HL-60 (cell line): ENCODE data around the gene SCYL2.

Experiments used
- GABPA ChIP-seq: IDR thresholded peaks from 2 replicates; pipeline ENCODE4 v1.6.1; 2012; ENCODE audit warnings: low read depth
- POLR2AphosphoS5 ChIP-seq: IDR thresholded peaks from 2 replicates; pipeline ENCODE4 v1.6.1; 2012; ENCODE audit warnings: low read depth
- TF ChIP-seq, protein P1 (sequence below): IDR thresholded peaks from one replicate; pipeline ENCODE4 v1.5.1; 2011; ENCODE audit warnings: low read length, control low read depth, inconsistent platforms; ENCODE audit not compliant: insufficient read depth
- TF ChIP-seq, protein P2 (sequence below): IDR thresholded peaks from 2 replicates; pipeline ENCODE4 v1.6.1; 2012; ENCODE audit warnings: low read depth; ENCODE audit not compliant: insufficient replicate concordance

GRCh38 chr12:100254876-100255275 is 12.1 kb upstream of the SCYL2 start:
- no peak for TF ChIP-seq POLR2AphosphoS5
- TF ChIP-seq, protein P1, sequence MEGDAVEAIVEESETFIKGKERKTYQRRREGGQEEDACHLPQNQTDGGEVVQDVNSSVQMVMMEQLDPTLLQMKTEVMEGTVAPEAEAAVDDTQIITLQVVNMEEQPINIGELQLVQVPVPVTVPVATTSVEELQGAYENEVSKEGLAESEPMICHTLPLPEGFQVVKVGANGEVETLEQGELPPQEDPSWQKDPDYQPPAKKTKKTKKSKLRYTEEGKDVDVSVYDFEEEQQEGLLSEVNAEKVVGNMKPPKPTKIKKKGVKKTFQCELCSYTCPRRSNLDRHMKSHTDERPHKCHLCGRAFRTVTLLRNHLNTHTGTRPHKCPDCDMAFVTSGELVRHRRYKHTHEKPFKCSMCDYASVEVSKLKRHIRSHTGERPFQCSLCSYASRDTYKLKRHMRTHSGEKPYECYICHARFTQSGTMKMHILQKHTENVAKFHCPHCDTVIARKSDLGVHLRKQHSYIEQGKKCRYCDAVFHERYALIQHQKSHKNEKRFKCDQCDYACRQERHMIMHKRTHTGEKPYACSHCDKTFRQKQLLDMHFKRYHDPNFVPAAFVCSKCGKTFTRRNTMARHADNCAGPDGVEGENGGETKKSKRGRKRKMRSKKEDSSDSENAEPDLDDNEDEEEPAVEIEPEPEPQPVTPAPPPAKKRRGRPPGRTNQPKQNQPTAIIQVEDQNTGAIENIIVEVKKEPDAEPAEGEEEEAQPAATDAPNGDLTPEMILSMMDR, result no peak
- TF ChIP-seq GABPA, result no peak
- TF ChIP-seq, protein P2, sequence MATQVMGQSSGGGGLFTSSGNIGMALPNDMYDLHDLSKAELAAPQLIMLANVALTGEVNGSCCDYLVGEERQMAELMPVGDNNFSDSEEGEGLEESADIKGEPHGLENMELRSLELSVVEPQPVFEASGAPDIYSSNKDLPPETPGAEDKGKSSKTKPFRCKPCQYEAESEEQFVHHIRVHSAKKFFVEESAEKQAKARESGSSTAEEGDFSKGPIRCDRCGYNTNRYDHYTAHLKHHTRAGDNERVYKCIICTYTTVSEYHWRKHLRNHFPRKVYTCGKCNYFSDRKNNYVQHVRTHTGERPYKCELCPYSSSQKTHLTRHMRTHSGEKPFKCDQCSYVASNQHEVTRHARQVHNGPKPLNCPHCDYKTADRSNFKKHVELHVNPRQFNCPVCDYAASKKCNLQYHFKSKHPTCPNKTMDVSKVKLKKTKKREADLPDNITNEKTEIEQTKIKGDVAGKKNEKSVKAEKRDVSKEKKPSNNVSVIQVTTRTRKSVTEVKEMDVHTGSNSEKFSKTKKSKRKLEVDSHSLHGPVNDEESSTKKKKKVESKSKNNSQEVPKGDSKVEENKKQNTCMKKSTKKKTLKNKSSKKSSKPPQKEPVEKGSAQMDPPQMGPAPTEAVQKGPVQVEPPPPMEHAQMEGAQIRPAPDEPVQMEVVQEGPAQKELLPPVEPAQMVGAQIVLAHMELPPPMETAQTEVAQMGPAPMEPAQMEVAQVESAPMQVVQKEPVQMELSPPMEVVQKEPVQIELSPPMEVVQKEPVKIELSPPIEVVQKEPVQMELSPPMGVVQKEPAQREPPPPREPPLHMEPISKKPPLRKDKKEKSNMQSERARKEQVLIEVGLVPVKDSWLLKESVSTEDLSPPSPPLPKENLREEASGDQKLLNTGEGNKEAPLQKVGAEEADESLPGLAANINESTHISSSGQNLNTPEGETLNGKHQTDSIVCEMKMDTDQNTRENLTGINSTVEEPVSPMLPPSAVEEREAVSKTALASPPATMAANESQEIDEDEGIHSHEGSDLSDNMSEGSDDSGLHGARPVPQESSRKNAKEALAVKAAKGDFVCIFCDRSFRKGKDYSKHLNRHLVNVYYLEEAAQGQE, result no peak
